HG02623 (cell line): ENCODE measurements around the gene NMNAT1.
"Not testable (repeated sequence)": the region's sequence is repeated elsewhere in the genome, so short reads cannot be mapped to it uniquely, and the experiment has no call there.

Experiments
- ATAC-seq: cut with Tn5 transposase; IDR thresholded peaks from one replicate; pipeline ENCODE4 v1.9.1; 2021; ENCODE audit warnings: moderate library complexity; ENCODE audit not compliant: unreplicated experiment

NMNAT1 gene

DNA sequence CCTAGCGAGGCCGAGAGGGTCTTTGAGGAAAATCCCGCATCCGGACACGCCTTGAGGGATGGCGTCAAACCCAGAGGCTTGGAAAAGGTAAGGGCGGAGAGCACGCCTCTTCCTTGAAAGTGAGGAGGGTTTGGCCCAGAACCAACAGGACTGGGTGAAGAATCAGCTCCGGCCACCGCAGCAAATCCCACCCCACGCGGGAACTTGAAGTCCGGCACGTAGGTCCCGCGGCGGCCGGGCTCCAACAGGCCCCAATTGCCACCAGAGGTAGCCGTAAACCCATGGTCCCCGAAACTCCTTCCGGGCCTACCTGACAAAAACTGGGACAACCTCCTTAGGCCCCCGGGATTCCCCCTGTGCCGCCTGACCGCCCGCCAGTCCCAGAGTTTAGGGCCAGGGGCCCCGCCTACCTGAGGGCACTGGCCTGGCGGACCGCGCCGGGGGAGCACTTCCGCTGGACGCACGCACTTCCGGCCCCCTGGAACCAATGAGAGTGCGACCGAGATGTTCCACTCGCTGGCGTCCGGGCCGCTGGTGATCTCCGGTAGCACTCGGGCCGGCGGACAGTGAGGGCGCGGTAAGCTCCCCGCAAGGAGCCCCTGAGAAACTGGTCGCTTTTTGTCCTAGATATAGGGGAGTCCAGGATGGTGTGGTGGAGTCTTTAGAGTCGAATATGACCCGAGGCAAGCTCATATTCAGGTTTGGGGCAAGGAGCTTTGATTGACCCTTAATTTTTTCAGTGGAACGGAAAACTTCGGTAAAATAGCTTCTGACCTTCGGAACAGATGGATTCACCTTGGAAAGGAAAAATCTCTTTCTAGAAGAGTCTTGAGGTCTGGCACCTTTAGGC is at the start of gene NMNAT1, which contains the start of gene LZIC:
TSS of gene NMNAT1 (plus strand) at position 537 of the 850 bp plus-strand sequence. CDS start 28,599 bp downstream, outside the sequence.
TSS of gene LZIC (minus strand) at position 453 of the 850 bp plus-strand sequence. CDS start 6,772 bp downstream, outside the sequence.
- peak; percentile 94 for ATAC-seq

DNA sequence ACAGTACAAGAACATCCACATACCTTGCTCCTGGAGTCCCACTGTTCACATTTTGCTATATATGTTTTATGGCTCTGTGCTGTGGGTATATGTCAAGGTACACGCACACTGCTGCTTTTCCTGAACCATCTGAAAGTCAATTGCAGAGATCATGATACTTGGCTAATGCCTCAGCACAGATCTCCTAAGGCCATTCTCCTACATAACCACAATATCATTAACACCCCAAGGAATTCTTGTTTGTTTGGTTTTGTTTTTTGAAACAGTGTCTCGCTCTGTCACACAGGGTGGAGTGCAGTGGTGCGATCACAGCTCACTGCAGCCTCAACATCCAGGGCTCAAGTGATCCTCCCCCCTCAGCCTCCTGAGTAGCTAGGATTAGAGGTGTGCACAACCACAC is 49.2 kb upstream of the NMNAT1 start:
- ATAC-seq, result no peak

DNA sequence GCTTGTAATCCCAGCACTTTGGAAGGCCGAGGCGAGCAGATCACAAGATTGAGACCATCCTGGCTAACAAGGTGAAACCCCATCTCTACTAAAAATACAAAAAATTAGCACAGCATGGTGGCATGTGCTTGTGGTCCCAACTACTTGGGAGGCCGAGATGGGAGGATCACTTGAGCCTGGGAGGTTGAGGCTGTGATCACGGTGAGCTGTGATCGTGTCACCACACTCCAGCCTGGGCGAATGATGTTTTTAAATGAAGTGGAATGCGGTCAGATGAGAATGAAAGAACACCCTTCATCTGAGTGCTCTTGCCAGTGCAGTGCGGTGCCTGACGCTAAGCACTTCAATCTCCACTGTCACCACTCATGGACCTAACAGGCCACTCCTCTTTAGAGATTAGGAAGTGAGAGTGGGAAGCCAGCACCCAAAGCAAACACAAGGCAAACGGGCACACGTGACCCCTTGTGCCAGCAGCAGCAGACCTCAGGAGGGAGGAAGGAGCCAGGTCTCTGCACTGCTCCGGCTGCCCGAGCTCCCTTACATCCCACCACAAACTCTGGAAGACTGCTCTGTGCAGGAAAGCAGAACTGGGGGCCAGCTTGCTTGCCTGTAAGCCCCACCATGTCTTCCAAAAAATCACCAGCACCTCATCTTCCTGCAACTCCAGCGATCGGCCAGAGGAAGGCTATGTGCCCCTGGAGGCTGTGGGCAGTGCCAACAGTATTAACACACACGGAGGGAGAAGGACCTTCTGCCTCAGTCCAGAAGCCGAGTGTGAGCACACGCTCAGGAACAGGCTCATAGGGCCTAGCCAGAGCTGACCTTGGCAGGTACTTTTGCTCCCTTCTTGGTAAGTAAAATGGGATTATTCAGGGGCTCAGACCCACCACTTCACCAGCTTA is 42.9 kb upstream of the NMNAT1 start:
- ATAC-seq, result no peak

DNA sequence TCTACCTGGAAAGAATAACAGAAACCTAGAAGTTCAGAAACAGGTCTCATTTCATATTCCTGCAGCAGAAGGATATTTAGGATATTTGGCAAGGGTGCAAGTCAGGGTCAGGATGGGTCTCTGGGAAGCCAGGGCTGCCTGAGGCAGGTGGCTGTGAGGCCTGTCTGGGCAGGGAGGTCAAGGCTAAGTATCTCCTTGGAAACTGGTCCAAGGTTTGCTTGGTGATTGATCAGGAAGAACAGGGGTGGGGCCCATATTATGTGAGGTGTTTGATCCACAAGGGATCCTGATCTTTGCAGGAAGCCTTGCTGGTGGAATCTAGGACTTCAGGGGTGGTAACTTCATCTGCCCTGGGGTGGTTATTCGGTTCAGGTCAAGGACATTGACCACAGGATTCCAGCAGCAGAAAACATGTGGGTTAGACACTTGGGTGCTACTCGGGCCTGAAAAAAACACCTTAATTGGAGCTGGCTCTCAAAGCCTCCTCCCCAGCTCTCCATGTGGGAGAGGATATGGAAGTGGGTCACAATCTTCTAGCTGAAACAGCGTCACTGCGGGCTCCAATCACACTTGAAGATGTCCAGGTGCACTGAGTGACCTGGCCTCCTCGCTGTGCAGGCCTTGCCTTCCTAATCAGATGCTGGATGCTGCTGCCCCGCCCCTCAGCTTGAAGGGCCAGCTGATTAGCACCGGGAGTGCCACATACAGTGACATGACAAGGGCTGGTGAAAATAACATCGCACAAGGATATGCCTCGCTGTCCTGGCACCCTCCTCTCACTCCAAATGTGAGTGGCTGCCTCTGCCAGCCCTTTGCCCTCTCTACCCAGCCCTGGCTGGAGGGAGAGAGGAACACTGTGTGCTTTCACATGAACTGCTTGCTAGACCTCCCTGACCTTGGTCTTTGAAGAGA is 41.9 kb upstream of the NMNAT1 start:
- ATAC-seq, result no peak

DNA sequence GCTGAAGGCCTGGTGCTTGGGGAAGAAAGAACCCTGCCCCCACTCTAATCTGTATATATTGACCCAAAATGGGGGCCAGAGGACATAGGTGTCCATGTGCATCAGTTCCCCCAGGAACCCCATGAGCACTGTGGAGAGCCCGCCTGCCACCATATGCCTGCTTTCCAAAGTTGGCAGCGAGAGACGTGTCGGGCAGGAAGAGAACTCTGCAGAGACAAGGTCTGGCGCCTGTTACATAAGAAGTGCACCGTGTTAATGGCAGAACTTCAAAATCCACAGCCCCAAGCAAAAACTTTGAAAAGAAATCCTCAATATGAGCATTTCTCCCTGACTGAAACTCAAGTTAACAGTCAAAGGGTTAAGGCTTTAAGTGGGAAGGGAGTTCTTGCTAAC is 41.2 kb upstream of the NMNAT1 start:
- ATAC-seq, result no peak

DNA sequence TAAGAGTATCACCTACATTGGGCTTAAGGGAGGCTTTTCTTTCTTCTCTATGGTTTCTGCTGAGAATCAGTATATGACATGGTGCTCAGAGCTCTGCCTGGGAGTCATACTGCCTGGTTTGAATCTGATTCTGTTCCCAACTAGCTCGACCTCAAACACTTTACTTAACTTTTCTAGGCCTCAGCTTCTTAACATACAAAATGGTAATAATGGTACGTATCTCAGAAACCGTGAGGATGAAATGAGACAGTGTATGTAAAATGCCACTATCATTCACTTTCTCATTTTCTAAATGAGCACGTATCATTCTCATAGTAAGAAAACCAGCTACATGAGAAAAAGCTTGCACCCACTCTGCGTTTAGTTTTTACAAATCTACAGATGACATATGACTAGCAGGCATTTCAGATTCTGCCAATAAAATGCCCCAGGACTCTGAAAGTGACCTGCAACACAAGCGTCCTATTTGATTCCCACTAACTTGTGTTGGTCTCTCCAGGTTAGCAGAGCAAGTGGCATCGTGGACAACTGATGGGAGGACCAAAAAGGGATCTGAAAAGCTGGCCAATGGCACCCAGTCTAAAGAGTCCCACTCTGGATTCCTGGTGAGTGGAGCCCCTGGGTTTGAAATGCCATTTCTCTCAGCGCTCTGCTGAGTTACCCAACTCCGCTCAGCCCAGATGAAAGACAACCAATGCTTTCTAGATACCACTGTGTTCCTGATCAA is 39.3 kb upstream of the NMNAT1 start:
- no peak for ATAC-seq

DNA sequence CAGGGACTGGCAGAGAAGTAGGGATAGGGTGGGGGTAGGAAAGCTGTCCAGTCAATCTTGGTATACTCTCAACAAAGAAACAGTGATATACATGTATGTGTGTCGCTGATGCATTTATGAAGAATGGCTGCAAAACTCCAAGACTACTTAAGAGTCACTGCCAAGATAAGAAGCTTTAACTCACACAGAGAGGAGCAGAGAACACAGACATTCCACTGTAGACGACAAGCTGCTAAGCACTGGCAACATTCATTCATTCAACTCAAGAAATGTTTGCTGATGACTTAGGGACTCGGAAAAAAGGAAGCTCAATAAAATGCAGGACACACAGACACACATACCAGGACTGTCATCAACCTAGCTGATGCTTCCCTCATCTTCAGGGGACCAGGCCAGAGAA is 38.7 kb upstream of the NMNAT1 start:
- no peak for ATAC-seq

DNA sequence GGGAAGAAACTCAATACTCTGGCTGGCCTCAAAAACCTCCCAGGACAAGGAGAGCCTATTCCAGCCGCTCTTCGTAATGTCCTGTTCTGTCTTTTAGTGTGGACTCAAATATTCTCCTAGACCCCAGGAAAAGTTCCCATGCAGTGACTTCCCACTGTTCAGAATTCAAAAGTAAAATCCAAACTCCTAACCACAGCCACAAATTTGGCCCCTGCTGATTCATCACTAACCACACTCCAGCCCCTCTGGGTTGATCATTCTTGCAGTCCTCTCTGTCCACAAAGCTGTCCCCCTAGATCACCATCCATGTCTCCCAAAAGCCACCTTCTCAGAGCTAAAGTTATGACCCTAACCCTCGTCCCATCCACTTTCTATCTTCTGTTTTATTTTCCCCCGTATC is 38.3 kb upstream of the NMNAT1 start:
- no peak for ATAC-seq

DNA sequence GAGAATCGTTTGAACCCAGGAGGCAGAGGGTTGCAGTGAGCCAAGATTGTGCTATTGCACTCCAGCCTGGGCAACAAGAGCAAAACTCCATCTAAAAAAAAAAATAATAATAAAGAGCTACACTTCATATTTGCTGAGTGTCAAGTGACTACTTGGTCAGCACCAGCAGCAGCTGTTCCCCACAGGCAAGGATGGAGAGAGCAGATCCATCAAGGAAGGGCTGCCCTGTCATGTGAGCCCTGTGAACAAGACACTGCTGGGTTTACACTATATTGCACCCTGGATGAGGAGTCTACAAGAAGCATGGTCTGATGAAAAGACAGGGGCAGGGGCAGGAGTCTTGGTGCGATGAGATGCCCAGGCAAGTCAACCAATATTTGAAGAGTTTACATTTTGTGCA is 36.8 kb upstream of the NMNAT1 start:
- no peak for ATAC-seq

DNA sequence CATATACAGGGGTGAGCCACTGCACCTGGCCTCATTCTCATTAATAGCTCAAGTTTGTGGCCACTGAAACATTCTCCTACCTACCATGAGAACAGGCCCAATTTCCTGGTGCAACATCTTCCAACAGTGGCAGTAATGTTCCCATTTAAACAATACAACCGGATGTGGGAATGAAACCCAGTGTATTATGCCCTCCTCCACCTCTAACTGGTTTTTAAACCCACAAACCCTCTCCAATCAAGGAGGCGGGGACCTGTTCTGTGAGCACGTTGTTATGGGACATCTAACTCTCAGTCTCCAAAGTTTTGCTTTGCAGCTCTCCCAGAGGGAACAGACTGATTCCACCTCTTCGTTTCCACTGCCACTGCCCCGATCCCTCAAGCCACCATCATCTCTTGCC is 35.8 kb upstream of the NMNAT1 start:
- no peak for ATAC-seq

DNA sequence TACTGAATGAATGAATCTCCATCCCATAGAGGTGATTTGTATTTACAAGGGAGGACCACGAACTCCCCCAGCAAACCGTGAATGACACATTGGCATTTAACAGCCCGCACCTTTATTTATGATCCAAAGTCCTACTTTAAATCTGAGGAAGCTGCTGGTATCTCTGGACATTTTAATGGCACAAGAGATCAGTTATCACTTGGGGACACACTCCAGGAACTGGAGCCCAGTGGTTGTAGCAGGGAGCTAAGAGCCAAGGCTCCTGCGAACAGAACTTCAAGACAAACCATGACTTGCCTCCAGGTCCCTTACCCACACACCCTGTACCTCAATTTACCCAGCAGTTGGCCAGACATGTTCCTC is 34.4 kb upstream of the NMNAT1 start:
- ATAC-seq, result no peak

DNA sequence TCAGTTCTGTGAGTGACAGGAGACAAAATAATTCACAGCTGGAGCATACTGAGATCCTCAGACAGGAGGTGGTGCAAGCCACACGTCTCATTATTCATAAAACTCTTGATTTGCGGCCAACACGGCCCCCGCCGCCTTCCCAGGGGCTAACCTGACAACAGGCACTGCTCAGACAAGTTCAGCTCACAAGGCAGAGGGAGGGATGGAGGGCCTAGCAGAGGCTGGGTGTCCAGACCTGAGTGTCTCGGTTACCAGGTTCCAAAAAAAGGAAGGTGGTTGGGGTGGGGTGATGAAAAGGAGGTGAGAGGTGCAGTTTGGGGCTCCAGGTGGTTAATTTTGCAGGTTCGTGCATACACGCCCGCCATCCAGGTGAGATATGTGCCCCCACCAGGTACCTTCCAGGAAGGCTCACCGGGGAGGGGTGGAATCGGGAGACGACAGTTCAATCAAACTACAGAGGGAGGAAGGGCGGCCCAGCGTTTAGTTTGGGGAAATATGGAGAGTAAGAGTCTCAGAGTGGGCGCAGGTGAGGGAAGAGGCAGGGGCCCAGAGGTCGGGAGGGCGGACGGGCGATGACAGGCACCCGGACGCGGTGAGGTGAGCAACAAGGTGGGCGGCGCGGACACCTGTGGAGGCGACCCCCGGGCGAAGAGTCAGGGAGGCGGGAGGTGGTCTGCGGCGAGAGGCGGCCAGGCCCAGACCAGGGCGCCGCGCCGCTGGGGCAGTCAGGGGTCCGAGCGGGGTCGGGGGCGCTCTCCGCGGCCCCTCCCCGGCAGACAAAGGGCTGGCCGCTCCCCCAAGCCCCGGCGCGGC is 33.8 kb upstream of the NMNAT1 start:
- ATAC-seq, result peak; percentile 0

DNA sequence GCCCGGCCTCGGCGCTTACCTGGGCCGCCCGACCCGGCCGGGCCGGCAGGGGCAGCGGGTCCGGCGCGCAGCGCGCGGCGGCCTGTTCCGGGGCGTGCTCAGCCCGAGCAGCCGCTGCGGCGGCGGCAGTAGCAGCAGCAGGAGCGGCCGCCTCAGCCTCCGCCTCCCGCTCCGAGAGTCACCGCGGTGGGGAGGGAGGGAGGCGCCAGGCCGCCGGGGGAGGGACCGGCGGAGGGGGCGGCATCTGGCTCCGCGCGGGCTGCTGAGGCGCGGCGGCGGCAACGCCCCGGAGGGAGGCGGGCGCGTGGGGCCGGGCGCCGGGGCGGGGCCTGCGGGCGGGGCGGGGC is 33.2 kb upstream of the NMNAT1 start, which contains the start of gene CTNNBIP1:
TSS of gene CTNNBIP1 (minus strand) at position 194 of the 347 bp plus-strand sequence. CDS start 38,205 bp downstream, outside the sequence.
- peak; percentile 74 for ATAC-seq

DNA sequence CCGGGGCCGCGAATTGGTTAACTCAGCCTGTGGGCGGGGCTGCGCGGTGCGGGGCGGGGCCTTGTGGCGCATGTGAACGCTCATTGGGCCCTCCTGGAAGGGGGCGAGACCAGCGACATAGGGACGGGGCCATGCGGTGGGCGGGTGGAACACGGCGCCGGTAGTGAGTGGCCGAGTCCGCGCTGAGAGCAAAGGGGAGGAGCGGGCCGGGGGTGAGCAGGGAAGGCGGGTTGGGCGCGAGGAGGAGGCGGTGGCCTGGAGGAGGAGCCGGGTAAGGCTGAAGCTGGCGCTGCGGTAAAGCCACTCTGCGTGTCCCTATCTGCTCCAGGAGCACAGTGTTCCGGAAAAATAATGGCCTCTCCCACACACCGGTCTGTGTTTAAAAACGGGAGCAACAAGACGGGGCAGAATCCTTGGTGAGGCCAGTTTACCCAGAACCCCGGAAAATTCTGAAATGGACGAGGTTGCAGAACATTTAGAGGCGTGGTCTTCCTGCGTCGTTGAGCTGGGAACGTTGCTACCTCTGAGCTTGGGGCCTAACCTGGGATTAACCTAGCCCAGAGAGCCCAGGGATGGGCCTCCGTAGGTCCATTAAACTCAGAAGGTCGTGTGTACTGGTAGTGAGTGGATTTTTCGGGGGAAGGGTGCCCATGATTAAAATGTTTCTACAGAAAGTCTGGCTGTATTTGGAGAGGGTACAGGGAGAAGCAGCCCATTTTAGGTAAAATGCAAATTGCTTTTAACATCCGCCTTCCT is 32.7 kb upstream of the NMNAT1 start:
- peak; percentile 90 for ATAC-seq

DNA sequence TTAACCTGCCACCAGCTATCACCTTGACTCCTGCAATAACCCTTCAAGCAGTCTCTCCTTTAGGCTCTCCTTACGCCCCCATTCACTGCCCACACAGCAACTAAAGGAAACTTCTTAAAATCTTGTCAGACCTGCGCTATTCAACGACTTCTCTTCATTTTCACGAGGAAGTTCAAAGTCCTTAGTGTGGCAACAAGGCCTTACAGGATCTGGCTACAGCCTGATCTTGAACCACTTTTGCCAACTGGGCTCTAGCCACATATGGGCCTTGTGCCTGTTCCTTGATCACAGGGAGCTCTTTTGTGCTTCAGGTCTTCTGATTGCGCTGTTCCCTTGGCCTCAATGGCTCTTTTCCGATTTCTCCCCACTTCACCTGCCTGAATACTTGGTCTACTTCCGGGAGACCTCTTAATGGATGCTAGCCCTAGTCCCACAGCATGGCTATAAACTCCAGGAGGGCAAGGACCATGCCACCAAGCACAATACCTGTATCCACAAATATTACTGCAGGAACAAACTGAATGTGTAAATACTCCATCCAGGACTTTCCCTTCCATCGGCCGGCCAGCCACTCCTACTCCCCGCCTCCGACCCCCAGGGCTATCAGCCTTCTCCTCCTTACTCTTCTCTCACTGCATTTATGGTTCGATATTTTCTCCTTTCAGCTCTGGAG is 30.9 kb upstream of the NMNAT1 start:
- ATAC-seq, result no peak

DNA sequence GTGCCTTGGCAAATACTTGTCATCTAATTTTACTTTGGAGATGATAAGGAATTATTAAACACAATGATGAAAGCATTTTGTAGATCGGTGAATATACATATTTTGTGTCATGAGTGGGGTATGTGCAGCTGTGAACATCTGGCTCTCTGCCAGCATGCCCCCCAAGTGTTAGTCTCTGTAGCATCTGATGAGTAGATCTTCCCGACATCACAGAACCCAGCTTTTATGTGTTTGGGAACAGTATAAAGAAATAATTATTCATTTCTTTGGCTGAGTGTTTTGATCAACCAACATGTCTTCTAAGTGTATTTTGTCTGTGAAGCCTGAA is 28.7 kb upstream of the NMNAT1 start:
- ATAC-seq, result no peak

DNA sequence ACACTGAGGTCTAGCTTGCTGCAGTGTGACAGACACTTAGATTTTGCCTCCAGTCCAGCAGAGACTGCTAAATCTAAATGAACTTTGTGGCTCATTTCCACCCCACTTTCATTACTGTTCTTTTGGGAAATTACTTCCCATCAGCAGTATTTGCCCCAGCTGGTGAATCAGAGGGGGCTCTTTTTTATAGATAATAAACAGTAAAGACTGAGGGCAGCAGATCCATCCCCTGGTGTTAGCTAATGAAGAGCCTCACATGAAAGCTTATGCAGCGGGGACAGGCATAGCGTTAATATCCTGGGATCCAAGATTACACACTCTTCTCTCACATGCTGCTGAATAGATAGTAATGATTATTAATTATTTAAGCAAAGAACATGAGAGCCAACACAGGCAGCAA is 26.8 kb upstream of the NMNAT1 start:
- no peak for ATAC-seq

DNA sequence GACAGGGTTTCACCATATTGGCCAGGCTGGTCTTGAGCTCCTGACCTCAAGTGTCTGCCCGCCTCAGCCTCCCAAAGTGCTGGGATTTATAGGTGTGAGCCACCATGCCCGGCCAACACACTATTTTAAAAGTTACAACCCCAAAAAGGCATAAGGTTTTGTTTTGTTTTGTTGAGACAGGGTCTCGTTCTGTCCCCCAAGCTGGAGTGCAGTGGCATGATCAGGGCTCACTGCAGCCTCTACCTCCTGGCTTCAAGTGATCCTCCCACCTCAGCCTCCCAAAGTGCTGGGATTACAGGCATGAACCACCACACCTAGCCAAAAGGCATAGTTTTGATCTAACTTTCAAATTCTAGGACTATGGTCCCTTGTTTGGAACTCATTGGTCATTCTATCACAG is 25.8 kb upstream of the NMNAT1 start:
- not testable (repeated sequence) for ATAC-seq
